GM19468 (cell line): ENCODE results near the gene PSMD11.
"Not testable (repeated sequence)": the region's sequence is repeated elsewhere in the genome, so short reads cannot be mapped to it uniquely, and the experiment has no call there.

ENCODE experiments used
- ATAC-seq: cut with Tn5 transposase; IDR thresholded peaks from one replicate; pipeline ENCODE4 v1.9.1; 2021; ENCODE audit warnings: mild to moderate bottlenecking, moderate library complexity, moderate number of reproducible peaks; ENCODE audit not compliant: unreplicated experiment; ENCODE audit errors: extremely low read depth

Gene PSMD11

DNA sequence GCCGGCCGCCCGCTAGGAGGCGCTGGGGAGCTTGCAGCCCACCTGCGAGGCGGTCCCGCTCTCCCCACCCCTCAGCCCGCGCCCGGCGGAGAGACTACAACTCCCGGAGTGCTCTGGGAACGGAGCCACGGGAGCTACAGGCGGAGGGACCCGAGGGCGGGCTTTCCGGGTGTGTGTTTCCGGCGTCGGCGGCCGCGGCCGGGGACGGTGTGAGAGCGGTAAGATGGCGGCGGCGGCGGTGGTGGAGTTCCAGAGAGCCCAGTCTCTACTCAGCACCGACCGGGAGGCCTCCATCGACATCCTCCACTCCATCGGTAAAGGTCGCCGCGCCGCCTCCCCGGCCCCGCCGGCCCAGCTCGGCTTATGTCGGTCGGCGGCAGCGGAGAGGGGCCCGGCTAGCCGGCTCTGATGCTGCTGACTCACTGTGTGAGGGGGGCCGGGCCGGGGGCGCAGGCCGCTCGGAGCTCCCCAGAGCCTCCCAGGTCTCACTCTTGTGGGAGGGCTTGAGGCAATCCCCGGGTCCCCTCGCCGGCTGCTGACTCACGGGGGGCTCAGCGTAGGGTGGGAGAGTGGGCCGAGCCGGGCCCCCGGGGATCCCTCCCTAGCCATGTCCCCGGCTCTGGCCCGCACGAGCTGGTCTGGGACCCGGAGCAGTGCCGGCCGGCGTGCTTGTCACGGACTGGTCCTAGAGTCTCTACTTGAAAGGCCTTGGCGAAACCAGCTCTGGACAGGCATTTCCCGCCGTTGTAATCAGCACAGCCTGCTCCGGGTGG lies at the start of gene PSMD11:
TSS of gene PSMD11 (plus strand) at position 210 of the 773 bp plus-strand sequence. CDS start at position 224, 14 bp downstream.
- ATAC-seq = peak; percentile 82

DNA sequence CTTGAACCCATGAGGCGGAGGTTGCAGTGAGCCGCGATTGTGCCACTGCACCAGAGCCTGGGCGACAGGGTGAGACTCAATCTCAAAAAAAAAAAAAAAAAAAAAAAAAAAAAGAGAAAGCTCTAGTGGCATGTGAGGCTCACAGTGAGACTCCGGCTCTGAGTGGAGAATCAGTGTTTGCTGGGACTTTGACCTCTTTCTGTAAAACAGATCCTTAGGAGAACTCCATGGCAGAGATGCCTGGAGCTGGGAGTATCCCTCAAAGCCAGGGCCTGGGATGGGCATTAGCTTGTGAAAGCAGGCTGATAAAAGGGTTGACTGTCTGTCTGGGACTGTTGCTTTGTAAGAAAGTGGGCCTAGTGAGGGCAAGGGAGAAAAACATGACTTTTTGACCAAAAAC lies 48.0 kb upstream of the PSMD11 start:
- no peak for ATAC-seq

DNA sequence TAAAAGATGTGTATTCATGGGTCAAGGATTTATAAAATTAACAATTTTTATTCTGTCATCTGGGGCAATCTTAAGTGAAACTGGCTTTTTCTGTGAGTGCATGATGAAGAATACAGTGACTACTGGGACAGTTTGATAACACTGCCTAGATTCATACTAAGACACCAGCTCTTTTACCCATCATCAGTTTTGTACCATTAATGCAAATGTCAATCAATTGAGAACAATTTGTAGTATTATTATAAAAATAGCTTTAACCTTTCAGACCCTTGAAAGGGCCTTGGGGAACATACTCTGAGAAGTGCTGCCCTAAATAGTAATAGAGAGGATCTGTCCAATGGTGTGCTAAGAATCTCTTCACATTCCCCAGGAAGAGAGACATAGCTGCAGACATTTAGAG lies 45.4 kb upstream of the PSMD11 start:
- ATAC-seq = no peak

DNA sequence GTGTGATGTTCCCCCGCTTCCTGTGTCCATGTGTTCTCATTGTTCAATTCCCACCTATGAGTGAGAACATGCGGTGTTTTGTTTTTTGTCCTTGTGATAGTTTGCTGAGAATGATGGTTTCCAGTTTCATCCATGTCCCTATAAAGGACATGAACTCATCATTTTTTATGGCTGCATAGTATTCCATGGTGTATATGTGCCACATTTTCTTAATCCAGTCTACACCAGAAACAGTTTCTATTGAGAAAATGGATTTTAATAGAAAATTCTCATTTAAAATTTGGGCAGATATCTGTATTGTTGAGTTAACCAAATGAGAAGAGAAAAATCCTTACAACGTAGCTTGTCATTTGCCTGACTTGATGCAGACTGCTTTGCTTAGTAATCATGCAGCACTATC lies 34.2 kb upstream of the PSMD11 start:
- not testable (repeated sequence) for ATAC-seq

DNA sequence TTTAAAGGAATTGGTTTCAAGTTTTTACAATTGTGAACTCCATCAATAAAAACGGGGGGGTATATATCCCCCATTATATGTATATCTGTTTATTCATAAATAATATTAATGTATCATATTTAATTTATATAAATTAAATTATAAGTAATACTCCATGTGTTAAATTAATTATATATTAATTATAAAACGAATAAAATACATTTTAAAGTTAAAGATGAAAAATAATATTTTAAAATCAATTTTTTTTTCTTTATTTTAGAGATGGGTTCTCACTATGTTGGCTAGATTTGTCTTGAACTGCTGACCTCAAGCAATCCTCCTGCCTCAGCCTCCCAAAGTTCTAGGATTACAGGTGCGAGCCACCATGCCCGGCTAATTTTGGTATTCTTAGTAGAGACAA lies 17.4 kb upstream of the PSMD11 start:
- ATAC-seq = no peak

DNA sequence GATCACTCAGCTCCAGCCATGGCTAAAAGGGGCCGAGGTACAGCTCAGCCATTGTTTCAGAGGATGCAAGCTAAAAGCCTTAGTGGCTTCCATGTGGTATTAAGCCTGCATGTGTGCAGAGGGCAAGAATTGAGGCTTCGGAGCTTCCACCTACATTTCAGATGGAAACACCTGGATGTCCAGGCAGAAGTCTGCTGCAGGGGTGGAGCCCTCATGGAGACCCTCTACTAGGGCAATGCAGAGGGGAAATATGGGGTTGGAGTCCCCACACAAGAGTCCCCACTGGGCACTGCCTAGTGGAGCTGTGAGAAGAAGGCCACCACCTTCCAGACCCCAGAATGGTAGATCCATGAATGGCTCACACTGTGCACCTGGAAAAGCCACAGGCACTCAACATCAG lies 14.7 kb upstream of the PSMD11 start:
- no peak for ATAC-seq

DNA sequence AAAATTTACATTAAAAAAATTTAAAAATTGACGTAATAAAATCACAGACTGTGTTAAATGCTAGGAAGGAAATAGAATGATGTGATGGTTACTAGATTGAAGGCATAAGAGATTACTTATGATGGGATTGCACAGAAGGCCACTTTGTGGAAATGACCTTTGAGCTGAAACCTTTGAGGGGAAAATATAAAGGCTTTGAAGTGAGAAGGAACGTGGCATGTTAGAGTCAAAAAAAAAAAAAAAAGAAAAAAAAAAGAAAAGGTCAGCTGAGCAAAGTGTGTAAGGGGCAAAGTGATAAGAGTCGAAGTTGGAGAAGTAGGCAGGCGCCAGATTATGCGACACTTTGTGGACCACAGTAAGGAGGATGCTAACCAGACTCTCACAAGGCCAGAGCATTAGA lies 3.6 kb upstream of the PSMD11 start:
- ATAC-seq = no peak

DNA sequence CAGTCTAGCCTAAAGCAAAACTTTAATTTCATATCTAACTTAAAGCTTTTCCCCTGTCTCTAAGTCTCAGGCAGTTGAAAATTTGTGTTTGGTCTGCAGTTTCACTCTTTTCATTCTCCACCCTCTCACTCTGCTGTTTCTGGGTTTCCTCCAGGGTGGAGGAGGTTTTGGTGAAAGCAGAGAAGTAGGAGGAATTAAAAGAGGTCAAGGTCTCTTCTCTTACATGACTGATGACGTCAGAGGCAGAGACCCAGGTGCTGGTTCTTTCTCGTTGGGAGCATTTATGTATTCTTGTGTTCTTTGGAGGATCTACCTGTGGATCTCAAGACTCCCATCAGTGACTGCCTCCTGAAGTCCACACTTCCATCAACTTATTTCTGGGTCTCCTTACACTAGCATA lies 2.4 kb upstream of the PSMD11 start:
- ATAC-seq = no peak

DNA sequence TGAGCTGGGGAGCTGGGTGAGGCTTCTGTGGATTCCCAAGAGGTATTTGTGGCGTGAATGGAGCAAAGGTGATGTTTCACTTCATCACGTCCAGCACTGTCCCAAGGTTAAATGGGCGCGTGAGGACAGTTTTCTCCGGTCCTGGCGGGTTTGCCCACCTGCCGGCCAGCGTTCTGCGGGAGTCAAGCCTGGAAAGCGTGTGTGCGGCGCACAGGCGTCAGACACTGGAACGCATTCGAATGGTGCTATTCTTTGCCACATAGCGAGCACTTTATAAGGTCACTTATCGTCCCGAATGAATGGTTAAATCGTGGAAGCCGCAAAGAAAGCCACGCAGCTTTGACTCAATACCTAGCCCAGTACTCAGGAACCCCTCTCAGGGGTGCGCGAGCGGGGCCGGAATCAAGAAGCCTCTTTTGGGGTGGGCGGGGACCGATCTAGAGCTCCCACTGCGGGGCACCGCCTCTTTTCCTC lies 446 bp upstream of the PSMD11 start:
- no peak for ATAC-seq

DNA sequence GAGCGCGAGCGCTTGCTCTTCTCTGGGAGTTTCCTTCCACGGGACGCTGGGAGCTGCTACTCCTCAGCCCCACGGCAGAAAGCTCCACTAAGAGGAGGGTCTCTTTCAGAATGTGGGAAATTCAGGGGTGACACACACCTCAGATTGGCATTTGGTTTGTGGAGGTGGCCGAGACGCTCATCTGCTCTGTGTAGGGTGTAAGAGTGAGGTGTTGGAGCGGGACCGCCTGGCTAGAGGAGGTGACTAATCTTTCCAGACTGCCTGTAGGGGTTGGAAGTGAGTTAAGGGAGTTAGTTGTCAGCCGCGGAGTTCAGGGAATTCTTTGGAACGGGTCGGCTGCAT lies 735 bp downstream of the PSMD11 start:
- ATAC-seq = no peak

DNA sequence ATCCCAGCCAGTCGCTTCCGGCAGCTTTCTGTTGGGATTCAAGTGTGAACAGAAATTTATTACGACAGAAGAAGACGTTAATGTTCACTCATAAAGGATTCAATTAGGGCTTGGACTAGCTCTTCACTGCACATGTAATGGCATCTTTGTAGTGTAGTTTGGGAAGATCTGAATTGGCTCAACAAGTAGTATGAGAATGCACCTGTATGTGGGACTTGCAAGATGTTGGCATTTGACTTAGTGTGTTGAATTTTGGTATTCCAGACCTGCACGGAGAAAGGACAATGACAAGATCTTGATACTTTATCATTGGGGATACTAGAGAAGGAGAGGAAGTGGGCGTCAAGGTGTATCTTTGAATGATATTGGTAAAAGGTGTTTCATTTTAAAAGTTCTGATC lies 1.2 kb downstream of the PSMD11 start:
- no peak for ATAC-seq

DNA sequence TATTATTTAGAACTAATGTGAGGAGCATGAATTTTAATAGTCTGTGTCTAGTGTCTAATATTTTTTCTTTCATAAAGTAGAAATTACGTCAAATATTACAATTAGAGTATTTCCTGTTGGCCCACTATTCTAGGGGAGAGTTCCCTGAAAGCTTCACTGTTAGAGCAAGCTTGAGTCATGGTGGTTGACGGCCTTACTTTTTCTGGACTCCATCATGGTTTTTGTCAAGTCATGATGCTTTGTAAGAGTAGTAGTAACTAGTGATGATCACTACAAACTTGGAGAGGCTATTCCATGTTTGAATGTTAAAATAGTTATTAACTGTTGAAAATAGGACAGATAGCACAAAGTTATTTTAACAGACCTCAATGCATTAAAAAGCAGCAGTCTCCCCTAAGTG lies 1.7 kb downstream of the PSMD11 start:
- ATAC-seq = no peak

DNA sequence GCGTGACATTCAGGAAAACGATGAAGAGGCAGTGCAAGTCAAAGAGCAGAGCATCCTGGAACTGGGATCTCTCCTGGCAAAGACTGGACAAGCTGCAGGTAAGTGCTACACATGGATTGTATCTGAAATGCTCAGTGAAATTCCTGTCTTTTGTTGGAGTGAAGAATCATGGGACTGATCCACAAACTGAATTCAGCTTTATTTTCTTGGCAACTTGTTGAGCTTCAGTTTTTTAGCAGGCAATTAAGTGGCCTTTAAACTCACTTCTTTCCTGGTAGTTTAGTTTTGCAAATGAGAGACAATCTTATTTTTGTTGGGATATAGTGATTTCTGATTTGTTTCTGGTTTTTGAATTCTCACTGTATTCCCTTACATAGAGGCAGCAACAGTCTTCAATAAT lies 2.6 kb downstream of the PSMD11 start:
- no peak for ATAC-seq

DNA sequence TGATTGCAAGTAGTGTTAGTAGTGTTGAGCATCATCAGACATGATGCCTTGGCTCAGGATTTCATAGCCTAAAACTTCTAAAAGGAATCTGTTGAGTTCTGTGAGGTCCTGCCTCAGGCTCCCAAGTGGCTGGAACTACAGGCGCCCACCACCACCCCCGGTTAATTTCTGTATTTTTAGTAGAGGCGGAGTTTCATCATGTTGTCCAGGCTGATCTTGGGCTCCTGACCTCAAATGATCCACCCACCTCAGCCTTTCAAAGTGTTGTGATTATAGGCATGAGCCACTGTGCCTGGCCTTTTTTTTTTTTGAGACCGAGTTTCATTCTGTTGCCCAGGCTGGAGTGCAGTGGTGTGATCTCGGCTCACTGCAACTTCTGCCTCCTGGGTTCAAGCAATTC lies 5.7 kb downstream of the PSMD11 start:
- no peak for ATAC-seq

DNA sequence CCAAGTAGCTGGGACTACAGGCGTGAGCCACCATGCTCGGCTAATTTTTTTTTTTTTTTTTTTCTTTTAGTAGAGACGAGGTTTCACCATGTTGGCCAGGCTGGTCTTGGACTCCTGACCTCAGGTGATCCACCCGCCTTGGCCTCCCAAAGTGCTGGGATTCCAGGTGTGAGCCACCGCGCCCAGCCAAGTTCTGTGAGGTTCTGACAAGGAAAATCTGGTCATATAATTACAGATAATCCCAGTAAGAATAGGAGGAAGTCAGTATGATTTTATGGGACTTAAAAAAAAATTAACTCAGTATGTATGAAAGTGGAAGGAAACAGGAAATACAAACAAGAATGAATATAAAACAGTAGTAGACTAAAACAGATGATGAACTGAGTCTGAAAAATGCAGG lies 6.1 kb downstream of the PSMD11 start:
- not testable (repeated sequence) for ATAC-seq

DNA sequence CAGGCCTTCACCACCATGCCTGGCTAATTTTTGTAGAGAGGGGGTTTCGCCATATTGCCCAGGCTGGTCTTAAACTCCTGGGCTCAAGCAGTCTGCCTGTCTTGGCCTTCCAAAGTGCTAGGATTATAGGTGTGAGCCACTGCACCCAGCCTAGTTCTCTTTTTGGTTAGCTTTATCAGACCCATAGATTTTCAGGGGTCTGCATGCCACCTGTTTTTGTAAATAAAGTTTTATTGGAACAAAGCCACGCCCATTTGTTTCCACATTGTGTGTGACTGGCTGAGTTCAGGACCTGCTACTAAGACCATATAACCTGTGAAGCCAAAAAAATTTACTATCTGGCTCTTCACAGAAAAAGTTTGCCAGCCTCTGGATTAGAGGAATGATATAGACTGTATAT lies 7.6 kb downstream of the PSMD11 start:
- ATAC-seq = no peak

DNA sequence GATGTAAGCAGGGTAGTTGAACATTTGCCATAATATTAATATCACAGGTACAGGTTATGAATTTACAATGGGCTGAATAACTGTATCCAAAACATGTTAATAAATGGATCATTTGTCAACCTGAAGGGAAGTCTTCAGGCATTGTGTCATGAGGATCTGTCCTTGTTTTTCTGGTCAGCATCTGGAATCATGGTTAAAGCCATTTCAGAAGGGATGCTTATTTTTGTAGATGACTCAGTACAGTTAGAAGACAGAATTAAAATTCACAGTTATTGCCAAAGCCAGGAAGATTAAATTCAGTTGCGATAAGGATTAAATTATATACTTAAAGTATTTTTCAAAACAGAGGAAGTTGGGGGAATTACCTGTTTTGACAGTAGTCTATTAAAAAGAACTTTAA lies 8.0 kb downstream of the PSMD11 start:
- ATAC-seq = no peak

DNA sequence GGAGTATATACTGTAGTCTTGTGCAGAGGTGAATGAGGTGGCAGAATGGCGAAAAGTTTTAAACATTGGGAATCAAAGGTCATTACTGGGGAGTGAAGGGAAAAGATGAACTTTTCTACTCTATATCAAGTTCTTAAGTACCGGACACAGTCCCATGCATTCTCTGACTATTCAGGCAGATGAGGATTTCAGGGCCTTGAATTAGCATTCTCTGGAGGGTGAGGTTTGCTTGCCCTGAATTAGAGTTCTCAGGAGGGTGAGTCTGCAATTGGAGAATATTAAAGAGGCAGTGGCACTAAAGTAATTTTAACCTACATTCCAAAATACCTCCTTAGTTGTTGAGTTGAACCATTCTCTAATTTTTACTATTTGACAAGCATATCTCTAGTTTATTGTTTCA lies 9.1 kb downstream of the PSMD11 start:
- no peak for ATAC-seq

DNA sequence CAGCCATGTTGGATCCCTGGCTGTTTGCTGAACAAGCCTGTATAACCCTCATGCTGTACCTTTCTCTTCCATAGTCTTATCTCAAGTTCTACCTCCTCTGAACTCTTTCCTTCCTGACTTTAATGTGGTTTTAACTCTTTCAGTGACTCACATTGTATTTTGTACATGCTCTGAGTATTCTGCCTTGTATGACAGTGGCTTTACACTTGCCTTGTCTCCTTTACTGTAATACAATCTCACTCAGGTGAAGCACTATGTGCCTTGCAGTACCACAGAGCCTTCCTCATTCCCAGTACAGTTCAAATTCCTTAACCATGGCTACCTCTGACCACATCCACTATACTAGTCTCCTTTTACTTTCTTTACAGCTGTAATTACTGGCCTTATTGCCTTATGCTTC lies 14.1 kb downstream of the PSMD11 start:
- no peak for ATAC-seq

DNA sequence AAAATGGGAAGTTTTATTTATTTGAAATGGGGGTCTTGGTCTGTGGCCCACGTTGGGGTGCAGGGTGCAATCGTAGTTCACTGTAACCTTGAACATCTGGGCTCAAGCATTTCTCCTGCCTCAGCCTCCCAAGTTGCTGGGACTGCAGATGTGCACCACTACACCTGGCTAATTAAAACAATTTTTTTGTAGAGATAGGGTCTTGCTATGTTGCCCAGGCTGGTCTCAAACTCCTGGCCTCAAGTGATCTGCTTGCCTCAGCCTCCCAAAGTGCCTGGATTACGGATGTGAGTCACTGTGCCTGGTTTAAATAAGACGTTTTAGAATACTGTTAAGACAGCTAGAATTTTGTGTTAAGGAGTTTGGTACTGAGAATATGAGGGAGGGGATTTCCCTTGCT lies 15.7 kb downstream of the PSMD11 start:
- ATAC-seq = no peak

DNA sequence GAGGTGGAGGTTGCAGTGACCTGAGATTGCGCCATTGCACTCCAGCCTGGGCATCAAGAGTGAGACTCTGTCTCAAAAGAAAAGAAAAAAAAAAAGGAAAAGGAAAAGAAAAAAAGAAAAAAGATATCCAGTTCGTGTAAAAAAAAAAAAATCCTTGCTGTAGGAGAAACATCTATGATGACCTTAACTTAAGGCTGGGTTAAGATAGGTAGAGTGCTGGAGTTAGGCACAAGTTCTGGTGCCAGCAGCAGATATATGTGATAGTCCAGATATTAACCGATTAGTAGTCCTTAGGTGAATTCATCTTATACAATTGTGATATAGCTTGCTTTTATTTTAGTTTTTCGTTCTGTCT lies 17.2 kb downstream of the PSMD11 start:
- ATAC-seq = no peak

DNA sequence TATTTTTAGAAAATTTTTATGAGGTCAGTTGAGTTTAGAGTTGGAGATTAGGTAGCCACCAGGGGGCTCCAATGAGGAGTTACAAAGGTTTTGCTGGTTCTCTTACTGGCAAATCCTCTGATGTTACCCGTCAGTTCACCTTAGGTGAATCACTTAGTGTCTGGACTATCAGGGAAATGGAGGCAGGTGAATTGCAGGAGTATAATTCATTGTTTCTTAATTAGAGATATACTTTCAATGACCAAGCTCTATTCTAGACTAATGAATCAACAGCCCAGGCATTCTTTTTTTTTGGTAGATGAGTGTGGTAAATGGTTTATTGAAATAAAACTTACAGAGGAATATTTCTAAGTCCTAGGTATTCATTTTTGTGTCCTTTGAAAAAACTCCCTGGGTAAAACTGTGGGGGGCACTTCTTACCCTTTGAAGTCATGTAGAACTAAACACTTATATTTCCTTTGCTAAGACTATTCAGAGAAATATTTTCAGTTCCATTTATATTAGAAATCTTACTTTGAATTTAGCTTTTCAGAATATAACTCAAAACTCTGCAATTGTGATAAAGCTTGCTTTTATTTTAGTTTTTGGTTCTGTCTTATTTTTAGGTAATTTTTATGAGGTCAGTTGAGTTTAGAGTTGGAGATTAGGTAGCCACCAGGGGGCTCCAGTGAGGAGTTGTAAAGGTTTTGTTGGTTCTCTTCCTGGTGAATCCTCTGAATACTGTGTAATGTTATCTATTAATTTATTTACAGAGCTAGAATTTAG lies 17.7 kb downstream of the PSMD11 start:
- no peak for ATAC-seq
